Retinal pigment epithelial cell (primary cell): ENCODE results near the gene KMT2D.

Experiments
- DNase-seq: peaks from one replicate; pipeline ENCODE4 v3.0.0-alpha.2; 2010; ENCODE audit warnings: low read depth
- H3K4me3 ChIP-seq: 2 replicates; pipeline ENCODE4 v1.5.1; 2011; ENCODE audit warnings: mild to moderate bottlenecking, low read length, control low read depth, moderate library complexity
- TF ChIP-seq, protein P1 (sequence below): conservative IDR thresholded peaks from 2 replicates; pipeline ENCODE4 v1.5.1; 2011; ENCODE audit warnings: low read depth, low read length, control low read depth, inconsistent platforms

KMT2D gene, protein sequence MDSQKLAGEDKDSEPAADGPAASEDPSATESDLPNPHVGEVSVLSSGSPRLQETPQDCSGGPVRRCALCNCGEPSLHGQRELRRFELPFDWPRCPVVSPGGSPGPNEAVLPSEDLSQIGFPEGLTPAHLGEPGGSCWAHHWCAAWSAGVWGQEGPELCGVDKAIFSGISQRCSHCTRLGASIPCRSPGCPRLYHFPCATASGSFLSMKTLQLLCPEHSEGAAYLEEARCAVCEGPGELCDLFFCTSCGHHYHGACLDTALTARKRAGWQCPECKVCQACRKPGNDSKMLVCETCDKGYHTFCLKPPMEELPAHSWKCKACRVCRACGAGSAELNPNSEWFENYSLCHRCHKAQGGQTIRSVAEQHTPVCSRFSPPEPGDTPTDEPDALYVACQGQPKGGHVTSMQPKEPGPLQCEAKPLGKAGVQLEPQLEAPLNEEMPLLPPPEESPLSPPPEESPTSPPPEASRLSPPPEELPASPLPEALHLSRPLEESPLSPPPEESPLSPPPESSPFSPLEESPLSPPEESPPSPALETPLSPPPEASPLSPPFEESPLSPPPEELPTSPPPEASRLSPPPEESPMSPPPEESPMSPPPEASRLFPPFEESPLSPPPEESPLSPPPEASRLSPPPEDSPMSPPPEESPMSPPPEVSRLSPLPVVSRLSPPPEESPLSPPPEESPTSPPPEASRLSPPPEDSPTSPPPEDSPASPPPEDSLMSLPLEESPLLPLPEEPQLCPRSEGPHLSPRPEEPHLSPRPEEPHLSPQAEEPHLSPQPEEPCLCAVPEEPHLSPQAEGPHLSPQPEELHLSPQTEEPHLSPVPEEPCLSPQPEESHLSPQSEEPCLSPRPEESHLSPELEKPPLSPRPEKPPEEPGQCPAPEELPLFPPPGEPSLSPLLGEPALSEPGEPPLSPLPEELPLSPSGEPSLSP (N-terminal part only)

DNA sequence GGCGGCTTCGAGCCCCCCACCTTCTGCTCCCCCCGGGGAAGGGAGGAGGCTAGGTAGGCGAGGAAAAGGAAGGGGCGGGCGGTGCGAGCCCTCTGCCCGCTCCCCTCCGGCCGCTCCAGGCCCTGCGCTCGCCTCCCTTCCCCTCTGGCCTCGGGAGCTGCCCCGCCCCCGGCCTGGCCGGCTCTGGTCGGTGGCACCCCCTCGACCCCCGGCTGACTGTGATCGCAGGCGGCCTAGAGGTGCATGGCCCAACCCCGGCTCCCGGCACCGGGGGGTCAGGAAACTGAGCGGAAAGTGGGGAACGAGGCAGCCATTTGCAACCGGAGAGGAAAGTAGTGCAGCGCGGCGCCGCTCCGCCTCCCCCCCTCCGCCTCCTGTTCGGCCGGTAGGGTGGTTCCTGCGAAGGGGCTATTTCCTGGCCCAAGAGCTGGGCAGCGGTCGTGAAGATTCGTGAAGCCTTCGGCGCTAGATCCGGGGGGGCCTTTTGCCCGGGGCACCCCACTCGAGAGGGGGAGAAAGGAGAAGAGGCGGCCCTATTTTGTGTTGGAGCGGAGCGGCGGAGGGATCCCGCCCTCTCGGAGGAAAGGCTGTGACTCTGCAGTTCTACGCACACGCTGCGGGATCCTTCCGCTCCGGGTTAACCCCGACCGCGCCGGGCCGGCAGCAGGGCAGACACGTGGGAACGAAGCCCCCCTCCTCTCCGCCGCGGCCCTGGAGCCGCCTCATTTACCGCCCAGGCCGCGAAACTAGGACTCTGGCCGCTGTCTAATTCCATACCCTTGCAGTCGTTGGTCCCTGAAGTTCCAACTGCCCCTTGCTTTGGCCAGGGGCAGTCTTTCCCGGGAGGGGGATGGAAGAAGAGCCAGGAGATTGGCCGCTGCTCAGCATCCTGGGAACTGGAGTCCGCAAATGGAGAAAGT lies at the start of gene KMT2D:
Gene KMT2D (minus strand): TSS at position 558 of the 920 bp plus-strand sequence. CDS start 5,470 bp downstream, outside the sequence.
- H3K4me3 ChIP-seq = peak within 1 kb of the TSS; percentile 93
- TF ChIP-seq, protein P1, sequence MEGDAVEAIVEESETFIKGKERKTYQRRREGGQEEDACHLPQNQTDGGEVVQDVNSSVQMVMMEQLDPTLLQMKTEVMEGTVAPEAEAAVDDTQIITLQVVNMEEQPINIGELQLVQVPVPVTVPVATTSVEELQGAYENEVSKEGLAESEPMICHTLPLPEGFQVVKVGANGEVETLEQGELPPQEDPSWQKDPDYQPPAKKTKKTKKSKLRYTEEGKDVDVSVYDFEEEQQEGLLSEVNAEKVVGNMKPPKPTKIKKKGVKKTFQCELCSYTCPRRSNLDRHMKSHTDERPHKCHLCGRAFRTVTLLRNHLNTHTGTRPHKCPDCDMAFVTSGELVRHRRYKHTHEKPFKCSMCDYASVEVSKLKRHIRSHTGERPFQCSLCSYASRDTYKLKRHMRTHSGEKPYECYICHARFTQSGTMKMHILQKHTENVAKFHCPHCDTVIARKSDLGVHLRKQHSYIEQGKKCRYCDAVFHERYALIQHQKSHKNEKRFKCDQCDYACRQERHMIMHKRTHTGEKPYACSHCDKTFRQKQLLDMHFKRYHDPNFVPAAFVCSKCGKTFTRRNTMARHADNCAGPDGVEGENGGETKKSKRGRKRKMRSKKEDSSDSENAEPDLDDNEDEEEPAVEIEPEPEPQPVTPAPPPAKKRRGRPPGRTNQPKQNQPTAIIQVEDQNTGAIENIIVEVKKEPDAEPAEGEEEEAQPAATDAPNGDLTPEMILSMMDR = peak; percentile 23
- peak; percentile 87 for DNase-seq

DNA sequence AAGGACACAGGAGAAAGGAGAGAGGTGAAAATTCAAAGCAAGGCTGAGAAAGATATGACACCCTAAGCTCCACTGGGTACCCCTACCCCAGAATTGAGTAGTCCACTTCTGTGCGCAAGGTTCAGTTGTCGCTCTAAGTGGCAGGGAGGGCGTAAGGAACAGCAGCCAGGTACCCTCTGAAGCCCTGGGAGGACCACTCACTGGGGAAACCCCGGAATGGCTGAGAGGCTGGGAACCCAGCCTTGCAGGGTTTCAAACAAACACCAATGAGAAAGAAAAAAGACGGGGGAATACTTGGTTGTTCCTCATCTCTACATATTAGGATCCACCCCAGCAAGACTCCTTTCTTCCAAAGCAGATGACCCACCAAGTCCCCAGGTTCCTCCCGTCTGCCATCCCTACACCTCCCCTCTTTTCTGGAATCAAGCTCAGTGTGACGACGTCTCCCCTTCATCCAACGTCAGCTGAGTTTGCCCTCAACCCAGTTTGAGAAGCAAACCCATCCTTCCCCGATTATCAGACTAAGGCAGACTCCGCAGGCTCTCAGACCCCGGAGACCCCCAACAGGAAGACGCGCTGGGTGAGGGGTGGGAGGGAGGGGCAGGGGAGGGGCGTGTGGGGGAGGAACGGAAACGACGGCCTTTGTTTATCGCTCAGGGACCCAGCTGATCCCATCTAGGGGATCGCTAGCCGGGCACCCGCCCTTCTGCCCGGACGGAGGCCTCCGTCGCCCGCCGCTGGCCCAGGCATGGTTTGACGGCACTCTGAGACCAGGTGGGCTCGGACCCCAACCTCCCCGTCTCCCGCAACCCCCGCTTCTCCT lies 49.3 kb upstream of the KMT2D start:
- H3K4me3 ChIP-seq = peak overlapping the region; percentile 88
- no peak for DNase-seq
- TF ChIP-seq, protein P1 = no peak

DNA sequence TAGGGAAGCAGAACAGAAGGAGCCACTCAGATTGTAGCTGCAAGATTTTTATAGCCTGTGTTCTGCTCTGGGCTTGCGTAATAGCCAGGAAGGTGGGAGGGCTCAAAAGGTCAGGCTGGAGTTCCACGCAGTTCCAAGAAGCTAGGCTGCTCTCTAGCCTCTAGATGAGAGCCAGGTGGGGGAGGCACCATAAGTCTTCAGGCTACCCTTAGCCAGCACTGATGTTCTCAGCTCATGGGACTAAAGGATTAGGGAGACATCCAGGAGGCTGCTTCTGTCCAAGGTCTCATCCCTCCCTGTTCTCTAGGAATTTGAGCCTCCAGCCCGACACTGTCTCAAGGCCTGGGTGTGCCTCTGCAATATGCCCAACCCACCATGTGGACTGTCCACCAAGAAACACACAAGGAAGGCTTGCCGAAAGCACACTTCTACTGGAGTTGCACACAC lies 48.4 kb upstream of the KMT2D start:
- peak overlapping the region; percentile 88 for H3K4me3 ChIP-seq
- TF ChIP-seq, protein P1 = no peak
- no peak for DNase-seq

DNA sequence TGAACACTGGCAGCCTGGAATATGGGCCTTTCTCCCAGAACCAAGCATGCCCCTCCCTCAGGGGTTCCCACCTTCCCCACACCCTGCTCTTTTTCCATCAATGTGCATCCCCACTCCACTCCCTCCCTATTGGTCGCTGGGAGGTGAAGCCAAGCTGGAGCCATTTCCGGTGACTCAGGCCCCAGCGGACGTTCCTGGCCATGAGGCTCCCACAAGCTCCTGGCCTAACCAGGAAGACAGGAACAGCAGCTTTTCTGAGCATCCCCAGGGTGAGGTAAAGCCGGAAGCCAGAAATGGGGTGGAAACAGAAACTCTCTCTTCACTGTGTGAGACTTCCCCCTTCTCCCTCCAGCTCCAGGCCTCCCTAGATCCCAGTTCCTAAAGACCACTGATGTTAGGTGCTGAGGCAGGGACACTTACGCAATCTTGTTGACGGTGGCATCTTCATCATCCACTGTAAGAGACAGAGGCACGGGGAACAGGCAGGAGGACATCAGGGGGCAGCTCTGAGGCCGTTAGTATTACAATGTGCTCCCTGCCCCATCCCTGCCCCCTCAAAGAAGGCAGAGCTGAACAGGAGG lies 45.0 kb upstream of the KMT2D start:
- TF ChIP-seq, protein P1 = no peak
- DNase-seq = no peak
- H3K4me3 ChIP-seq = no peak overlapping the region

DNA sequence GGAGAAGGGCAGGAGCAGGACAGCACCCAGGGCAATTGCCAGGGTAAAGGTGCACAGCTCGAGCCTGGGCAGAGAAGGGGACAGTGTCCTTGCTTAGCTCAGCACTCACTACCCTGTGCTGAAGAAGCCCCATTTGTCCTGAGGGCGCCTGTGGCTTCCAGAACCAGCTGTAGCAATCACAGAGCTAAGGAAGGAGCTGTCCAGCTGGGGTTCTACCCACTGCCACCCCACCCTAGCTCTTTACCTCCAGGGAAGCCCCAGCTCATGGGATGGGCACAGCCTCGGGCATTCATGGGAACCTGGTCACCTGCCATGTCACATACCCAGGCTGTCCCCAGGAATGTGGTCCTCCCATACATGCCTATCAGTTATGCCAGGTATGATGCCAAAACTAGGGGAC lies 44.2 kb upstream of the KMT2D start:
- no peak for DNase-seq
- TF ChIP-seq, protein P1 = no peak
- no peak overlapping the region for H3K4me3 ChIP-seq
